ACC112 (cell line): Measurements from ENCODE around the gene MRPL21.
A peak's percentile ranks its signal among the peaks of the same experiment; 100 is the strongest.
"Not testable (repeated sequence)": the region's sequence is repeated elsewhere in the genome, so short reads cannot be mapped to it uniquely, and the experiment has no call there.

ENCODE experiments used
- H2AFZ ChIP-seq: fragments of 200-600 bp; sonication (generic); one replicate; pipeline ENCODE4 v1.6.0; 2017; ENCODE audit warnings: antibody characterized with exemption, low read length; ENCODE audit not compliant: unreplicated experiment
- H3K27ac ChIP-seq: fragments of 200-600 bp; sonication (generic); 2 replicates; pipeline ENCODE4 v1.5.1; 2014; ENCODE audit warnings: low read depth, mild to moderate bottlenecking, antibody characterized with exemption, low read length, moderate library complexity
- H3K27me3 ChIP-seq: fragments of 200-600 bp; sonication (generic); 2 replicates; pipeline ENCODE4 v1.6.1; 2014; ENCODE audit warnings: mild to moderate bottlenecking, antibody characterized with exemption, low read length, moderate library complexity, mixed read lengths; ENCODE audit not compliant: insufficient read depth
- H3K36me3 ChIP-seq: fragments of 200-600 bp; sonication (generic); 2 replicates; pipeline ENCODE4 v1.6.1; 2016; ENCODE audit warnings: mild to moderate bottlenecking, antibody characterized with exemption, low read length, moderate library complexity, mixed read lengths; ENCODE audit not compliant: insufficient read depth
- H3K4me1 ChIP-seq: fragments of 200-600 bp; sonication (generic); one replicate; pipeline ENCODE4 v1.6.1; 2016; ENCODE audit warnings: low read length, mixed read lengths; ENCODE audit not compliant: insufficient read depth, unreplicated experiment, control insufficient read depth
- H3K4me3 ChIP-seq: fragments of 200-600 bp; sonication (generic); 2 replicates; pipeline ENCODE4 v1.5.1; 2014; ENCODE audit warnings: mild to moderate bottlenecking, low read depth, low read length
- H3K79me2 ChIP-seq: fragments of 200-600 bp; sonication (generic); one replicate; pipeline ENCODE4 v1.6.0; 2016; ENCODE audit warnings: low read length; ENCODE audit not compliant: control insufficient read depth, unreplicated experiment, insufficient read depth

MRPL21 gene

DNA sequence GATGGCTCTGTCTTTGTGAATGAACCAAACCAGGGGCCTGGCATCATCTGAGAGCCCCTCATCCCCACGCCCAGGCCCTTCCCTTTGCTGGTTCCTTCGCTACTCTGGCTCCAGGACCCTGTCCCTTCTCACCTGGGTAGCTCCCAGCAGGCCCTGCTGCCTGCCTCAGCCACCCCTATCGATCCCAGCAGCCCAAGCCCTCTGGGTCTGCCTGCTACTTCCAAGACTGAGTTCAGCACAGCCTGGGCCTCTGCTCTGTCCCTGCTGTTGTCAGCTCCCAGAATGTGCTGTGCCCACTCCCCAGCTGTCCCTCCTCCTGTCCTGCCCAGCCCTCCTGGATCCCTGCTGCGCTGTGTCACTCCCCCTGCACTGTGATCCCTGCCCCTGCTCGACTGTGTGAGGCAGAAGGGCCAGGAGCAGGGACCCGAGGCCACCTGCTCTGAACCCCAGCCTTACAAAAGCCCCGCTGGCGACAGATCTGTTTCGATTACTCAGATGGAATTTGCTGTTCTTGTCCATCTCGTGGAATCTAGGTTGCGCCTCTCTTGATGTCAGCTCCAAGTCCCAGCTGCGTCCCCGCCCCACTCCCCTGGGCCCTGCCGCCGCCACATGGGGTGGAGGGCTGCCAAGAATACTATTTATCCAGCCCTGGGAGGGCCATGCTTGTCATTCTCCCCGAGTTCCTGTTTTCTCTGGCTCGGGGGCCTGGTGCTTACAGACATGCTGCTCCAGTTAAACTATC is 13.0 kb downstream of the MRPL21 start:
- peak overlapping the region; percentile 24; the same call in 1 of the 2 replicates for H3K4me3 ChIP-seq
- peak overlapping the region; percentile 81 for H3K27ac ChIP-seq
- H3K27me3 ChIP-seq, result no peaks in the 10 kb centered on the region
- no peaks in the 10 kb centered on the region for H3K79me2 ChIP-seq
- no peak overlapping the region for H2AFZ ChIP-seq
- peaks cover 20% of the 10 kb centered on the region for H3K4me1 ChIP-seq
- peaks cover 13% of the 10 kb centered on the region; the same call in 1 of the 2 replicates for H3K36me3 ChIP-seq

DNA sequence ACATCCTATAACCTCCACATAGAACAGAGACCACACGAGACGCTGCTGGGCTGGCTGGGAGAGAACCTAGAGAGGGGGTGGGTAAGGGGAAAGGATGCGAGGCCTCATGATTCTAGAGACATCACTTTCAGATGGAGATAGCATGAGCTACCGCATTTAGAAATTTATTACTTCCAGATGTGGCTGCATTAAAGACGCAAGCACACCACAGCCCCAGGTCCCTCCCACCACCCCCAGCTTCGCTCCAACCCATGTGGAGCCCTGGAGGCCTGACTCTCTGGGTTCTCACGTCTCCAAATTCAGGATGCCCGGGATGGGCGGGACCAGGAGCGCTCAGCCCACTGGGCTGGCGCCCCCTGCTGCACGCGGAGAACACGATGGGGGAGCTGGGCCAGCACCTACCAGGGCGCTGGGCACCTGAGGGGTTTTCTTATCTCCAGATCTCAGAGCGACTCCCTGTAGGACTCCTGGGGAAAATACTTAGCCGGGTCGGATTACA is 13.6 kb downstream of the MRPL21 start:
- Histone ChIP-seq H3K79me2 (no peaks in the 10 kb centered on the region), H3K27ac (peak overlapping the region; percentile 81), H3K4me3 (no peak overlapping the region), H3K27me3 (no peaks in the 10 kb centered on the region), H3K36me3 (peaks cover 13% of the 10 kb centered on the region; the same call in 1 of the 2 replicates), H3K4me1 (peaks cover 20% of the 10 kb centered on the region), H2AFZ (no peak overlapping the region)

DNA sequence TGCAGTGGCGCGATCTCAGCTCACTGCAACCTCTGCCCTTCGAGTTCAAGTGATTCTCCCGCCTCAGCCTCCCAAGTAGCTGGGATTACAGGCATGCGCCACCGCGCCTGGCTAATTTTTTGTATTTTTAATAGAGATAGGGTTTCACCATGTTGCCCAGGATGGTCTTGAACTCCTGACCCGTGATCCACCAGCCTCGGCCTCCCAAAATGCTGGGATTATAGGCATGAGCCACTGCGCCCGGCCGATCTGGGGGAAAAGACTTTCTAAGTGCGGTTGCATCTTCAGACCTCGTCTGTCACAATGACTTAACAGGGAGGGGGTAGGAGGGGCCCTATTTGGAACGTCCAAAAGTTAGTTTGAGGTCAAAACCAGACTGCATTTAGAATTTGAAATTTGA is 18.8 kb downstream of the MRPL21 start:
- H3K27ac ChIP-seq, H3K79me2 ChIP-seq, H3K4me1 ChIP-seq: not testable (repeated sequence)

DNA sequence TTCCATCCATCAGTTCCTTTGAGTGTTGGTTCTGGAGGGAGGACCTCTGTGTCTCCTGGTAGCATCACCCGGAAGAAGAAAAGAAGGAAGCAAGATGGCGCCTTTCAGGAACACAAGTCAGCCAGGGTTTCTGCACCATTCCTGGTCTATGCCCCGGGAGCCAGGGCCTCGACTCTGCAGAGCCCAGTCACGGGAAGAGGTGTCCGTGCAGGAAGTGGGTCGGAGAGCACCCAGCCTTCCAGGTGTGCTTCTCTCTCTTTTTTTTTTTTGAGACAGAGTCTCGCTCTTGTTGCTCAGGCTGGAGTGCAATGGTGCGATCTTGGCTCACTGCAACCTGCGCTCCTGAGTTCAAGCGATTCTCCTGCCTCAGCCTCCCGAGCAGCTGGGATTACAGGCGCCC is 21.2 kb downstream of the MRPL21 start:
- Histone ChIP-seq H3K4me1 (no peaks in the 10 kb centered on the region), H3K4me3 (no peak overlapping the region), H3K79me2 (no peaks in the 10 kb centered on the region), H3K27ac (no peak overlapping the region), H2AFZ (no peak overlapping the region), H3K36me3 (no peaks in the 10 kb centered on the region), H3K27me3 (no peaks in the 10 kb centered on the region)

More for the DNA sequence above, 18.8 kb downstream of the MRPL21 start:
- not testable (repeated sequence) for H3K4me3 ChIP-seq, H3K27me3 ChIP-seq, H3K36me3 ChIP-seq, H2AFZ ChIP-seq

DNA sequence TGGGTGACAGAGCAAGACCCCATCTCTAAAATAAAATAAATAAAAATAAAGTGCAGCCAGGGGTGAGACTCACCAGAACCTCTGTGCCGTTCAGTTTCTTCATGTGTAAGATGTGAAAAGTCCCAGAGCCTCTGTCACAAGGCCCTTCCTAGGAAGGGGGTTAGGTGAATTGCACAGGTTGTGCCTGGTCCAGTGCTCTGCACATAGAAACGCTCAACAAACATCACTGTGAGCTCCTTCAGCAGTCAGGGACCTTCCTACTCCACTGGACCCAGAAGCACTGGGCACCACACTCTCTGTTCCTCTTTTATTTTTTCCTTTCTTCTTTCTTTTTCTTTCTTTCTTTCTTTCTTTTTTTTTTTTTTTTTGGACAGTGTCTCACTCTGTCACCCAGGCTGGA is 22.3 kb downstream of the MRPL21 start:
- Histone ChIP-seq H3K79me2 (no peaks in the 10 kb centered on the region), H3K36me3 (no peaks in the 10 kb centered on the region), H3K4me3 (no peak overlapping the region), H3K4me1 (no peaks in the 10 kb centered on the region), H3K27ac (no peak overlapping the region), H2AFZ (no peak overlapping the region), H3K27me3 (no peaks in the 10 kb centered on the region)

DNA sequence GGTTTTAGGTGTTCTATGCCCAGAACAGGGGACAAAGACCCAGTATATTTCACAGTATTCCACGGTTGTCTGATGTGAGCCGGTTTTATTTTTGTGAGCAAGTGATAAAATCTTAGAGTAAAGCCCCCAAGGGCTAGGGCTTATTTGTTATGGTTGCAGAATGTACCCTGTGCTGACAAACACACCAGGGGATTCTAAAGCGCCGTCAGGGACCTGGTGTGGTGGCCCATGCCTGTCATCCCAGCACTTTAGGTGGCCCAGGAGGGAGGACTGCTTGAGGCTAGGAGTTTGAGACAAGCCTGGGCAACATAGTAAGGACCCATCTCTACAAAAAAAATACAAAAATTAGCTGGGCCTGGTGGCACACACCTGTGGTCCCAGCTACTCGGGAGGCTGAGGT is 22.8 kb downstream of the MRPL21 start:
- Histone ChIP-seq H3K36me3 (no peaks in the 10 kb centered on the region), H3K27me3 (no peaks in the 10 kb centered on the region), H3K4me3 (no peak overlapping the region), H3K27ac (no peak overlapping the region), H2AFZ (no peak overlapping the region), H3K79me2 (no peaks in the 10 kb centered on the region), H3K4me1 (no peaks in the 10 kb centered on the region)

DNA sequence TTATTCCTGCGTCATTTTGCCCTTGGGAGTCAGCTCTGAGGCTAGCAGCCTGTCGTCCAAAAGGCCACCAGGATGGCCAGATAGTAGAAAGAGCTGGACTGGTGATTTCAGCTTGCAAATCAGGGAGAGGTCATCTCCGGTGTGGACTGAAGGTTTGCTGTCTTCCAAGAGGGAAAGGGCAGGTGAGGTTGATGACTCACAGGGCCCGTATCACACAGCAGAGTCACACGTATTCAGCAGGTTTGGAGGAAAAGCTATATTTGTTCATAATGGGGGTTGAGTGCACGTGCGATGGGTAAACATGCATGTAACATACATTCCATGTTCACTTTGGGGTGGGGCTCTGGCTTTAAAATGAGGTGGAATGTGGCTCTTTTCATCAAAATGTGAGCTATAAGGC is 25.6 kb downstream of the MRPL21 start:
- Histone ChIP-seq H3K79me2 (no peaks in the 10 kb centered on the region), H2AFZ (no peak overlapping the region), H3K4me3 (no peak overlapping the region), H3K4me1 (no peaks in the 10 kb centered on the region), H3K27ac (no peak overlapping the region), H3K36me3 (no peaks in the 10 kb centered on the region), H3K27me3 (no peaks in the 10 kb centered on the region)

DNA sequence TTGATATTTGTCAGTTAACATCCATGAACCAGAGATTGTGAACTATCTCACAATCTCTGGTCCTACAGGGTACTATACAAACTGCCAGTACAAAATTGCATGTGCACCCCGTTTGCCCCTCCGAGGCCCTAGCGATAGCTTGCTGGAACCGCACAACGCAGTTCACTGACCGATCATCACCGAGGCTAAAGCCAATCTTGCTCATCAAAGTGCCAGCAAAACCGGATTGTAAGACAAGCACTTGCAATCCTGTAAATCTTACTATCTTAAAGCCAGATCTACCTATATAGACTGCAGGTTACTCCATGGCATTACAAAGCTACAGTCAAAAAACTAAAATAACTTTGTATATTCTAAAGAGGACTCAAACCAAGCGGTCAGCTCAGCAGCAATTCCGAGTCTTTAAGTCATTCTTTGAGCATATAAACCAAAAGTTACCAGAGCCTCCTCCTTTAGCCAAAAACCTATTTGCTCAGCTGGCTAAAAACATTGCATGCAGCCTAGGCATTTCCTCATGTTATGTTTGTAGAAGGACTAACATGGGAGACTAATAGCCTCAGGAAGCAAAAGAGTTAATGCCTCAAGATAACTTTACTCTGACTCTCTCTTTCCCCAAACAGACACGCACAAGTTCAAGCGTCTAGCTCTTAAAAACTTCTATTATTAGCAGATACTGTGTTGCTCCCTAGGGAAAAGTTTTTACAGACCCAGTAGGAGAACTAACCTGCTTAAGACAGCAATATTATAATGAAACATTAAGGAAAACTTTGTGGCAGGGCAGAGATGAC is 31.2 kb downstream of the MRPL21 start:
- Histone ChIP-seq H3K36me3 (no peaks in the 10 kb centered on the region), H3K4me1 (peaks cover 4% of the 10 kb centered on the region), H3K4me3 (no peak overlapping the region), H3K79me2 (no peaks in the 10 kb centered on the region), H3K27ac (no peak overlapping the region), H3K27me3 (no peaks in the 10 kb centered on the region), H2AFZ (no peak overlapping the region)

DNA sequence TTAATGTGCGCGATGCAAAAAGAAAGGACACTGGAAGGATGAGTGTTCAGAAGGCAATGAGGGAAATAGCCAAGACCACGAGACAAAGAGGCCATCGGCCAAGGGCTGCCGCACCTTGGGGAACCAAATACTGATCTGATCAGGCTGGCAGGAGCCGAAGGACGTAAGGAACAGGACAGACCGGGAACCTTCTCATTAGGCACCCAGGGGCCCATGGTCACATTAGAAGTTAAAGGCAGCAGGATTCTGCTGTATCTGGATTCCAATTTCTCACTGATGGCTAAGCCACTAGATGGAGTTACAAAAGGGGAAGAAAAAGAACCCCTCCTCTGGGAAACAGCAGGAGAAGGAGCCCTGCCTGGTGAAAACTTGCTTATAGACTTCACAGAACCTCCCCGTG is 33.2 kb downstream of the MRPL21 start:
- H3K36me3 ChIP-seq, result no peaks in the 10 kb centered on the region
- H2AFZ ChIP-seq, result peak overlapping the region; percentile 37
- peak overlapping the region; percentile 71 for H3K4me3 ChIP-seq
- no peak overlapping the region for H3K27ac ChIP-seq
- no peaks in the 10 kb centered on the region for H3K27me3 ChIP-seq
- H3K79me2 ChIP-seq, result no peaks in the 10 kb centered on the region
- H3K4me1 ChIP-seq, result peaks cover 4% of the 10 kb centered on the region

DNA sequence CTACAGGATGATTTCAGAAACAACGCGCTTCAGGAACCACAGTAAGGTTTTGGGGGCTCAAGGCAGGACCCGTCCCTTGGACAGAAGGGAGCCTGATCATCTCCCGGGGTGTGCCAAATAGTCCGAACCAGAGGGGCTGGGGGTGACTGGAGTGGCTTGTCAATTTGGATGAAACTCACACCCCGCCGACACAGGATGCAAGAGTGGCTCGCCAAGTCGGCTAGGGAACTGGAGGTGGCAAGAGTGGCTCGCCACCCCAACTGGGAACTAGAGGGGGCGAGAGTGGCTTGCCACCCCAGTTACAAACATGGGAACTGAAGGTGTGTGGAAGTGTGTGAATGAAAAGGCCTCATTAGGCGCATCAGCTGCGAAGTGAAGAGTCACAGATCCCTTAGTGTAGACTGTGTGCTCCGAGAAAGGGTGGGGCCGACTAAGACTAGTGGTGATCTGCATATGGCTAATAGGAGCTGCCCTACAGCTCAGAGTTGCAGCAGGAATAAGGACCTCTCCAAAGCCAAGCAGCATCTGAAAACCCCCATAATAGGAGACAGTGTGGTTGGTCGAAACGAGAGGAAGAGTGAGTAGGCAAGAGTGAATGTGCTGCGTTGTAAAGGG is 35.3 kb downstream of the MRPL21 start:
- Histone ChIP-seq H3K36me3 (no peaks in the 10 kb centered on the region), H3K4me1 (peaks cover 4% of the 10 kb centered on the region), H3K27ac (no peak overlapping the region), H2AFZ (no peak overlapping the region), H3K4me3 (no peak overlapping the region), H3K79me2 (no peaks in the 10 kb centered on the region), H3K27me3 (no peaks in the 10 kb centered on the region)
